Renal cortical epithelial cell (primary cell): ENCODE data around the gene CYTL1. TPM values are rescaled to one million over a fixed set of nuclear protein-coding genes. Genes with fewer than 3 reads are reported as not detected.

Experiments used
- DNase-seq: peaks from one replicate; pipeline ENCODE4 v3.0.0-alpha.2; 2011; ENCODE audit warnings: low read depth
- total RNA-seq: library from RNA; depleted of rRNA; stranded (reverse); fragments of >200 nt; gene quantifications from 2 replicates; pipeline ENCODE4 v1.2.3, GENCODE V29; 2014

CYTL1 gene
- total RNA-seq, 1 donor from 2014 or later, result 5.0 TPM

DNA sequence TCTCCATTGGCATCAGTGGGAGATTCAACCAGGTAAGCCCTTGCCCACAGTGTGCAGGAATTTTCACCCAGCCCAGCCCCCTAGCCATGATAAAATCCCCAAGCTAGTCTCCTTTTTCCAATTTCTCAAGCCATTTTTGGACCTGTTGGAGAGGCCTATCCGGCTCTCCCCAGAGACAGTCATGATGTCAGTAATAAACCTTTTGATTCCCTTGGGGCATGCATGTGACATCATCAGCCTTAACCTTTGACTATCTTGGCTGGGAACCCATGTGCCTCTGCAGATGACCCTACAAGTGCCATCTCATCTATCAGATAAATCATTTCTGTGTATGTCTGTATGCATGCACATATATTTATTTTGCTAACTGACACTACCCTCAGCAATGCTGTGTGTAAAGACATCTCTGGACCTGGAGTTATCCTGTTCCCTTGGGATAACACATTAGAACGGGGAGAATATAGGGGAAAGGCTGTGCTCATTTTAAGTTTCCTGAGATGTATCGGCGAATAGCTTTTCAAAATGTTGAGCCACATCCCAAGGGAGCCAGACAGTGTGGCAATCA lies 51.0 kb downstream of the CYTL1 start:
- no peak for DNase-seq

Other genes with a start within 250 kb of the CYTL1 start
- 0.15 and 0.69 TPM in 2 replicates for gene MSX1, start 159.8 kb downstream of the CYTL1 start, total RNA-seq
- gene STK32B, start 32.0 kb upstream of the CYTL1 start, total RNA-seq, result 9.7 and 13.6 TPM in 2 replicates